Measurements from ENCODE around the gene TDP2.

DNA sequence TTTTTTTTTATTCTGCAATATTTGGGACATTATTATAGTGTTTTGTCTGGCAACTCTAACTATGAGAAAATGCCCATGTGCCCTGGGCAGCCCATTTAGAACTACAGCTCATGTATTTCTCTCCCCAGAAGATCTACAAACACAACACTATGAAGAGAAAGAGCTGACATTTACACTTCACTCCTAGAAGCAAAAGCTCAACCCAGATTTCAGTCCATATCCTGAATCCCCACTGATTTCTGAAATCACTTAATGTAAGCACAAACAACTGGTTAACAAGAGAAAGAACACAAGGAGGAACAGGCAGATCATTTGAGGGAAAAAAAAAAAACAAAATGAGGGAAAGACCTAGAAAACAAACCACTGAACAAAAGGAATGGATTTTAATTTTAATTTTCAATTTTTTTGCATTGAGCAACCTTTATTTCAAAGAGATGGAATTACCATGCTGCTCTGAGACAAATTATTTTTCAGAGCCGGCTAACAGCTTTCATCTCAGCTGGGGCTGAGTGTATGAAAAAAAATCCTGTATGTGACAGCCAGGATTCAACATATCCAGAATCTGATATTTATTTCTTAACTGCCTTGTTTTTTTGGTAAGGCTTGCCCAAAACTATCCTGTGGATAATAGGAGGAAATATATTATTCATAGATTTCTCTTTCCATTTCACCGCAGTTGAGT, 53.2 kb downstream of the TDP2 start:
- TF ChIP-seq POLR2AphosphoS5 (IDR thresholded peaks at IDR 0.05) (no peak), EP300 (IDR thresholded peaks at IDR 0.05) (no peak), POLR2A (IDR thresholded peaks at IDR 0.05) (no peak)
- TF ChIP-seq, protein P1, sequence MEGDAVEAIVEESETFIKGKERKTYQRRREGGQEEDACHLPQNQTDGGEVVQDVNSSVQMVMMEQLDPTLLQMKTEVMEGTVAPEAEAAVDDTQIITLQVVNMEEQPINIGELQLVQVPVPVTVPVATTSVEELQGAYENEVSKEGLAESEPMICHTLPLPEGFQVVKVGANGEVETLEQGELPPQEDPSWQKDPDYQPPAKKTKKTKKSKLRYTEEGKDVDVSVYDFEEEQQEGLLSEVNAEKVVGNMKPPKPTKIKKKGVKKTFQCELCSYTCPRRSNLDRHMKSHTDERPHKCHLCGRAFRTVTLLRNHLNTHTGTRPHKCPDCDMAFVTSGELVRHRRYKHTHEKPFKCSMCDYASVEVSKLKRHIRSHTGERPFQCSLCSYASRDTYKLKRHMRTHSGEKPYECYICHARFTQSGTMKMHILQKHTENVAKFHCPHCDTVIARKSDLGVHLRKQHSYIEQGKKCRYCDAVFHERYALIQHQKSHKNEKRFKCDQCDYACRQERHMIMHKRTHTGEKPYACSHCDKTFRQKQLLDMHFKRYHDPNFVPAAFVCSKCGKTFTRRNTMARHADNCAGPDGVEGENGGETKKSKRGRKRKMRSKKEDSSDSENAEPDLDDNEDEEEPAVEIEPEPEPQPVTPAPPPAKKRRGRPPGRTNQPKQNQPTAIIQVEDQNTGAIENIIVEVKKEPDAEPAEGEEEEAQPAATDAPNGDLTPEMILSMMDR (IDR thresholded peaks at IDR 0.05), result no peak

All from stomach (tissue), 4 donors.